GM19351 (cell line): ENCODE results near the gene ANXA9.

Source experiments
- ATAC-seq: cut with Tn5 transposase; IDR thresholded peaks from one replicate; pipeline ENCODE4 v1.9.1; 2021; ENCODE audit warnings: mild to moderate bottlenecking, moderate library complexity; ENCODE audit not compliant: unreplicated experiment

Gene ANXA9, protein sequence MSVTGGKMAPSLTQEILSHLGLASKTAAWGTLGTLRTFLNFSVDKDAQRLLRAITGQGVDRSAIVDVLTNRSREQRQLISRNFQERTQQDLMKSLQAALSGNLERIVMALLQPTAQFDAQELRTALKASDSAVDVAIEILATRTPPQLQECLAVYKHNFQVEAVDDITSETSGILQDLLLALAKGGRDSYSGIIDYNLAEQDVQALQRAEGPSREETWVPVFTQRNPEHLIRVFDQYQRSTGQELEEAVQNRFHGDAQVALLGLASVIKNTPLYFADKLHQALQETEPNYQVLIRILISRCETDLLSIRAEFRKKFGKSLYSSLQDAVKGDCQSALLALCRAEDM

DNA sequence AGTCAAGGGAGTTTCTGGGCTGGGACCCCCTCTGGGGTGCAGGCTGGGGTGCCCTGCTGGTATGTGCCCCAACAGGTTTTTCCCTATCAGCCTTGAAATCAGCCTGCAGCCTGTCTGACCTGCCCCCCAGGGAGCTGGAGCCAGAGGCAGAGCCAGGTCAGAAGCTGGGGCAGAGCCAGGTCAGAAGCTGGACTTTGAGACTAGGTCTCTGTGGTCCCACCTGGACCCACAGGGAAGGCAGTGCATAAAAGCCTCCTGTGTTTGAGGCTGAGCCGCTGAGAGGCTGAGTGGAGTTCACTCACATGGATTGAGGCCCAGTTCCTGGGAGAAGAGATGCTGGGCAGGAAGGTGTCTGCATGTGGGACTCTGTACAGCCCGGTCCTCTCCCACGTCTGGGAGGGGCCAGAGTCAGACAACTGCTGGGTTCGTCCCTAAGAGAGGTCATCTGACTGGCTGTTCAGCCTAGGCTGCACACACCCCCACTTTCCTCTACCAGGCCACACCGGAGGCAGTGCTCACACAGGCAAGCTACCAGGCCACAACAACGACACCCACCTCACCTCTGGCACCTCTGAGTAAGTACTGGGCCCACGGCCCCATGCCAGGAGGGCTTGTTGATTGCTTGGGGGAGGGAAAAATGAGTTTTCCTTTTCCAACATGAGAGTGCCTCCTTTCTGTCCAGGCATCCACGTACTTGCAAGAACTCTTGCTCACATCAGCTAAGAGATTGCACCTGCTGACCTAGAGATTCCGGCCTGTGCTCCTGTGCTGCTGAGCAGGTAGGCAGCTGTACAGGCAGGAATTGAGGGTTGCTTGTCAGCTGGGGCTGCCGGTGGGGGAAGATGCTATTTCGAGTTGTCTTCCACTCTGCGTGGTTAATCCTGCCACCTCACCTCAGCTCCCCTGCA, at the start of gene ANXA9:
Gene ANXA9, plus strand, starts transcription at position 488 of the 908 bp plus-strand sequence. CDS start 814 bp downstream, outside the sequence.
- ATAC-seq: no peak

GRCh38 chr1:150944856-150945255, 37.2 kb upstream of the ANXA9 start:
- ATAC-seq: no peak

DNA sequence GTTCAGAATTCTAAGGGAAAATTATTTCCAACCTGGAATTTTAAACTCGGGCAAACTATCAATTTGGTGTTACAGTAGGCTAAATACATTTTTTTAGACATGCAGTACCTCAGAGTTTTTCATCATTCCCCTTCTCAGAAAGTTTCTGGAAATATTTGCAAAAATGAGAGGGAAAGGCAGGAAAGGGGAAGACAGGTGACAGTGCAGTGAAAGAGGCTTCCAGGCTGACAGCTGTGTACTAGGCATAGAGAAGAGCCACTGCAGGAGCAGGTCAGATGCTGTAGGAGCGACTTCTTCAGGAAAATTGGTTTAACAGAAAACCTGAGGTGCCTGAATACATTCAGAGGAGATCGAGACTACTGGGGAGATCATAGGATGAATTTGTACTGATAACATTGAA, 27.4 kb upstream of the ANXA9 start:
- ATAC-seq: no peak

DNA sequence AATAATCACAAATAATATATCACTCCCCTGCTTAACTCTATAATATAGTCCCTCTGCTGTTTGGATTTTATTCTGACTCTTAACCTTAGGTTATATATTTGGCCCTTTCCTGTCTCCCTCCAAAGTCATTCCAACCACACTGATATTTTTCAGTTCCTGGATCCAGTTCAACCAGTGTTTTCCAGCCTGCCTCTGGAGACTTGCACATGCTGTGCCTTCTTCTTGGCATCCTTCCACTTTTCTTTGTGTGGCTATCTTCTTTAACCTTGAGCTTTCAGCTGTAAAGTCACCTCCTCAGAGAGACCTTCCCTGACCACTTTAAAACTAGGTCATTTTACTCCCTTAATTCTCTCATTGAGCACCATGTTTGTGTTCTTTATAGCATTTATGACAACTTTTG, 26.8 kb upstream of the ANXA9 start:
- no peak for ATAC-seq

DNA sequence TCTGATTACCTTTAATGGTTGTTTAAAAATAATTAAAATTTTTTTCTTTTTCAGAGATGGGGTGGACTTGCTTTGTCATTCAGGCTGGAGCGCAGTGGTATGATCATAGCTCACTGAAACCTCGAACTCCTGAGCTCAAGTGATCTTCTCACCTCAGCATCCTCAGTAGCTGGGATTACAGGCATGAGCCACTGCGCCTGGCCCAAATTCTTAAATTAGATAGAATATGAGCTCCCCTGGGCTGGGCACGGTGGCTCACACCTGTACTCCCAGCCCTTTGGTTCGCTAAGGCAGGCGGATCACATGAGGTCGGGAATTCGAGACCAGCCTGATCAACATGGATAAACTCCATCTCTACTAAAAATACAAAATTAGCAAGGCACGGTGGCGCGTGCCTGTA, 24.4 kb upstream of the ANXA9 start:
- no peak for ATAC-seq

GRCh38 chr1:150960646-150961045, 21.4 kb upstream of the ANXA9 start:
- no peak for ATAC-seq

- no peak for ATAC-seq
These were observed 20.3 kb upstream of the ANXA9 start for GRCh38 chr1:150961756-150962155.

DNA sequence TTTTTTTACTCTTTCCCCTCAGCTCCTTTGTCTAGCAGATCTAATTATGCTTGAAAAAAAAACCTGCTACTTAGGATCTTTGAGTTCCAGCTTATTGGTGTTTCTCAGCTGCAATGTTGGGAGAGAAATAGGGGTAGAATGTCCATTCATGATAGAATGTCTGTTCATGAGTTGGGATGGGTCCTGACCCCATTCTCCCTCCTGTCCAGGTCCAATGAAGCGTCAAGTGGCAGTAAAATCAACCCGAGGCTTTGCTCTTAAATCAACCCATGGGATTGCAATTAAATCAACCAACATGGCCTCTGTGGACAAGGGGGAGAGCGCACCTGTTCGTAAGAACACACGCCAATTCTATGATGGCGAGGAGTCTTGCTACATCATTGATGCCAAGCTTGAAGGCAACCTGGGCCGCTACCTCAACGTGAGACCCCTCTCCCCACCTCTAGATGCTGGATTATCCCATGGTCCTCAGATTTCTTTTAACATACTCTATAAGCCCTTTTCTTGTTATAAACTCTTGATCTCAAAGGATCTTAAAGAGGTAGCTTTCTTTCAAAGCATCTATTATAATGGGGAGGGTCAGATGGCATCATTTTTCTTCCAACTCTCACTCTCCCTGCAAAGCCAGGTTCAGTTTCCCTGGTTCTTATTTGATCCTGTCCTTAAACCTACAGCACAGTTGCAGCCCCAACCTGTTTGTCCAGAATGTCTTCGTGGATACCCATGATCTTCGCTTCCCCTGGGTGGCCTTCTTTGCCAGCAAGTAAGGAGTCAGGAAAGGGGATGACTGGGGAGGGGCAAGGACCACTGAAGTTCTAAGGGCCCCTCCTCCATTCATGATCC, 18.6 kb upstream of the ANXA9 start:
- ATAC-seq: no peak

DNA sequence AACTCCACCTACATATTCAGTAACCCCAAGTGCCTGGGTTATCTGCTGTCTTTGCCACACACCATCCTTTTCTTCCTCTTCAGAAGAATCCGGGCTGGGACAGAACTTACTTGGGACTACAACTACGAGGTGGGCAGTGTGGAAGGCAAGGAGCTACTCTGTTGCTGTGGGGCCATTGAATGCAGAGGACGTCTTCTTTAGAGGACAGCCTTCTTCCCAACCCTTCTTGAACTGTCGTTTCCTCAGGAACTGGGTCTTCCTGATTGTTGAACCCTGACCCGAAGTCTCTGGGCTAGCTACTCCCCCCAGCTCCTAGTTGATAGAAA, 18.0 kb upstream of the ANXA9 start:
- no peak for ATAC-seq

GRCh38 chr1:150965605-150966004, 16.5 kb upstream of the ANXA9 start:
- no peak for ATAC-seq

GRCh38 chr1:150966011-150966410, 16.1 kb upstream of the ANXA9 start:
- ATAC-seq: no peak

DNA sequence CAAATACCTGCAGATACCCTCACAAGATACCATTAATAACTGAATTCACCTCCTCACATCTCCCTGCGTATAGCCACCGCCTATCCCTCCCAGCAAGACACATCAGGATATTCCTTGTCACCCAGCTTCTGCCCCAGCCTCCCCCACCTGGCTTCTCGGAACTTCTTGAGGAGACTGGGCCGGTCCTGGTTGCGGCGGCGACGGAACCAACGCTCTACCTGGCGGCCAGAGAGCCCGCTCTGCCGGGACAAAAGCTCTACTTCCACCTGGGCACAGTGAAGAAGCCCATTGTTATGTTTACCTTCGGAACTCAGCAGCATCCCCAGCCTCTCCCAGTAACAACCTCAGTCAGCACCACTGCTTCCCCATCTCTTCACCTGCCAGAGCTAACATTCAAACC, 14.2 kb upstream of the ANXA9 start:
- ATAC-seq: no peak

DNA sequence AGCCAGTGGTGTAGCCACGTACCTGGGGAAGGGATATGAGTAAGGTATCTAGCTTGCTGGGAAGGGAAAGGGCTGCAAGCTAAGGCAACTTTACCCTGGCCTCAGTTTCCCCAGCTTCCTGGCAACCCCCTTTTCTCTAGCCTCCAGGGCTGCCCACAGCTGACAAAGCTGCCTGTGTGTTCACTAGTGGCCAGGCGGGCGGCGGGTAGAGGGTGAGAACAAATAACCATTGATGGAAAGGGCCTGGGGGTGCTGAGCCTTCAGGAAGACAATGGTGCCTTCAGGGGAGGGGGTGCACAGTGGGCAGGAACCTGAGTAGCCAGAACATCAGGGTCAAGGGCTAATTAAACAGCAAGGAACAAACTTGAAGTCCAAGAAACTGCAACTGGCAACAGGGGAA, 13.6 kb upstream of the ANXA9 start:
- no peak for ATAC-seq

DNA sequence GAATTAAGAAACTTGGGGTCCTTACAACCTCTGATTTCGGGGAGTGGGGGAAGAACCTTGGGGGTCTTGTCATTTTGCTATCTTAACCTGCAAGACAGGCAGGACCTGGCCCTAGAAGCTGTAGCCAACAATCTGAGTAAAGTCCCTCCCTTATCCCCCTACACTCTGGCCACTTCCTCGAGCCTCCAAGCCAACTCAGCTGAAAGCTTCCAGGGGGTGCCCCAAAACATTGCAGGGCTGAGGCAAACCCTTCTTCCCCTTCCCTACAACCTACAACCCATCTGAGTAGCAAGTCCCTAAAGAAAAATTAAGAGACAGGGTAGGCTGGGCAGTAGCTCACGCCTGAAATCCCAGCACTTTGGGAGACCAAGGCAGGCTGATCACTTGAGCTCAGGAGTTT, 12.5 kb upstream of the ANXA9 start:
- ATAC-seq: no peak

DNA sequence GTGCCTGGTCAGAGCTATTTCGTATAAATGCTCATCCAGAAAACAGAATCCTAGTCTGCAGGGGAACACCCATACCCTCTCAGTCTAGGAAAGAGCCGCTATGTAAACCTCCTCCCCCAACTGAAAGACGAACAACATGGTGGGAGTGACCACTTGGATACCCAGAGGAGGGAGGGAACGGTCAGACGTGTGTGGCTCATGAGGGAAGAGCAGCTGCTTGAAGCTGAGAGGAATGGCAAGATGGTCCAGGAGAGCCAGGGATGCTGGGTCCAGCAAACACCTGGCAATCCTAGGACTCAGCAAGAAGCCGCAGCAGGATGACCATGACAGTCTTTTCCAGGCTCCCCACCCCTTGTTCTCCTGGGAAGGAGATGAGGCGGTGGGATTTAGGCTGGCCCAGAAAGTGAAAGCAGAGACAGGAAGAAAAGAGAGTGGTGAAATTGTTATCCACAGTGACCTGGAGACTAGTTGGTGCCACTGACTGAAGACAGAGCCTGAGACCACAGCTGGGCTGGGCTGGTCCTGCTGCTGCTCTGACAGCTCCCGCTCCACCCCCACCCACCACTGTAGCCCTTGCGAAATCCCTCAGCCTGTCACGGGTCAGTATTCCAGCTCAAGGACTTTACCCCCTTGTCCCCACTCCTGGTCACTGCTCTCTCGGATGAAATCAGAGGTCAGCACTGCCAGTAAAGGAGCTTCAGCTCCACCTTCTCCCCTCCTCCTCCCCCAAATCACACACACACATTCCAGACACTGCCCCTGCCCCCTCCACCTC, 11.1 kb upstream of the ANXA9 start:
- ATAC-seq: no peak

DNA sequence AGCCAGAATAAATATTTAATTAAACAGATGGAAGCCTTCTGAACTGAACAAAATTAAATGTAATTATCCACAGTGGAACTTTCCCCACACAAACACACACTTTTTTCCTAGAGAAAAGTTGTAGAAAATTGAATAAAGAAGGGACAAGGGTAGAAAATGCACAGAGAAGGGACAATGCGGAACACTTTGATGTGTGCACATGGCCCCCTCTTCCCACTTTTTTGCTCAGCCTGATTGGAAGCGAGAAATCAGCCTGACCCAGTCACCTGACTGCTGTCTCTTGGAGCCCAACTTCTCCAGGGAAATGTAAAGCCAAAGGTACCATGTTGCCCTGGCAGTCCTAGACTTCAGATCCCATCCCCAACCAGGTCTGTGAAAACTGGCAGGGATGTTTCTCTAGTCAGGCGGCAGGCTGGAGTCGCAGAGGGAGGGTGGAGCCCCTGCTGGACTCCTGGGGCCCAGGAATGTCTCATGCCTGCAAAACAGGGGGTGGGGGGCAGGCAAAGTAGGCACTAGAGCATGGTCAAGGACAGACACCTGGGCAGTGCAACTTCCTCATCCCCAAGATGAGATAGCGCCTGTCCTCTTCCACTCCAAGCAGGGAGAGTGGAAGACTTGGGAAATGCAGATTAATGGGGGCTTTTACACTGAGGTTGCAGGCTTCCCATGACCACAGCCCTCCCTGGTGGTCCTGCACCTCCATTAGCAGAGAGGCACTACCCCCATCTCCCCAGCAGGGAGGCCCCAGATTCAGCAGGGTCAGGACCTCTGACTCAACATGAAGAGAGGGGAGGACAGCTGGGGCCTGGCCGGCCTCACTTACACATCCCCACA, 10.3 kb upstream of the ANXA9 start:
- ATAC-seq: no peak

- ATAC-seq: no peak
These were observed 9.6 kb upstream of the ANXA9 start for GRCh38 chr1:150972417-150972940.

DNA sequence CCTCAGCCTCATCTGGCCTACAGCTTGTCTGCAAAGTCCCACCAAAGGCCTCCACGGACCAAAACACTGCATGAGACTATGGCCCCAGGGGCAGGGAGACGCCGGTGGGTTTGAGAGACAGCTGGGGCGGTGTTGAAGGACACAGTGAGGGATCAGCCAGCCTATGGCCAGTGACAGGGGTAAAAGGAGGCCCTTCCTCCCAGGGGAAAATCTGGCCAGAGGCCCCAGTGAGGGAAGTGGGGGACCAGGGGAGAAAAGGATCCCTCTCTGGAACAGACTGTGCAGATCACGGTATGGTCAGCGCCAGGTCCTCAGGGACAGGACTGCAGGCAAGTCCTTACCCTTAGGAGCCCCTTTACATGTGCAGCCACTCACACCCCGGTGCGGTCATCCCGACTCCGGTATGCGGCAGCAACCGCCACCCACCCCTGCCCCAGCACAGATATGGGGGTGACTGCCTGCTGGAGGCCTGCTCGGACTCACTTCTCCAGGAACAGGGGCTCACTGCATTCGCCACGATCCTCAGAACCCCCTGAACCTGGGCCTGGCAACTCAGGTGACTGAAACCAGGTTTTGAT, 8.7 kb upstream of the ANXA9 start:
- ATAC-seq: no peak
